HEK293 (cell line): ENCODE measurements around the gene FOXN3.
A peak's percentile ranks its signal among the peaks of the same experiment; 100 is the strongest.

ENCODE experiments used
- GFI1B ChIP-seq: fragments of 450-650 bp; formaldehyde crosslinking; IDR thresholded peaks from 2 replicates; pipeline ENCODE4 v1.5.1; 2016; ENCODE audit warnings: missing biosample characterization, missing genetic modification characterization
- KLF8 ChIP-seq: fragments of 450-650 bp; formaldehyde crosslinking; IDR thresholded peaks from 2 replicates; pipeline ENCODE4 v1.5.1; 2016; ENCODE audit warnings: missing biosample characterization, missing genetic modification characterization
- REPIN1 ChIP-seq: fragments of 450-650 bp; formaldehyde crosslinking; IDR thresholded peaks from 2 replicates; pipeline ENCODE4 v1.5.1; 2017; ENCODE audit warnings: missing biosample characterization, missing genetic modification characterization, low read depth
- REST ChIP-seq: fragments of 450-650 bp; formaldehyde crosslinking; IDR thresholded peaks from 2 replicates; pipeline ENCODE4 v1.5.1; 2016; ENCODE audit warnings: missing biosample characterization, missing genetic modification characterization
- YY2 ChIP-seq: fragments of 450-650 bp; formaldehyde crosslinking; IDR thresholded peaks from 2 replicates; pipeline ENCODE4 v1.5.1; 2016; ENCODE audit warnings: missing biosample characterization, missing genetic modification characterization
- ZBTB17 ChIP-seq: fragments of 450-650 bp; formaldehyde crosslinking; IDR thresholded peaks from 2 replicates; pipeline ENCODE4 v1.5.1; 2016; ENCODE audit warnings: missing biosample characterization, missing genetic modification characterization
- ZBTB6 ChIP-seq: fragments of 450-650 bp; formaldehyde crosslinking; IDR thresholded peaks from 2 replicates; pipeline ENCODE4 v1.5.1; 2017; ENCODE audit warnings: missing biosample characterization, missing genetic modification characterization
- ZBTB8A ChIP-seq: fragments of 450-650 bp; formaldehyde crosslinking; IDR thresholded peaks from 2 replicates; pipeline ENCODE4 v1.5.1; 2016; ENCODE audit warnings: missing biosample characterization, missing genetic modification characterization
- ZFP37 ChIP-seq: fragments of 450-650 bp; formaldehyde crosslinking; IDR thresholded peaks from 2 replicates; pipeline ENCODE4 v1.5.1; 2016; ENCODE audit warnings: missing biosample characterization, missing genetic modification characterization
- ZNF121 ChIP-seq: fragments of 450-650 bp; formaldehyde crosslinking; IDR thresholded peaks from 2 replicates; pipeline ENCODE4 v1.5.1; 2016; ENCODE audit warnings: missing biosample characterization, missing genetic modification characterization
- ZNF274 ChIP-seq, 2 experiments: fragments of 200-500 bp in 1 of 2; fragments of 450-650 bp in 1 of 2; sonication (Bioruptor generic) in 1 of 2; formaldehyde crosslinking in 1 of 2; IDR thresholded peaks; 2 replicates each; pipeline versions ENCODE4 v1.5.1 to v1.6.1; 2014 to 2016; ENCODE audit warnings: borderline replicate concordance in 1 of 2, inconsistent platforms in 1 of 2, low read length in 1 of 2, missing biosample characterization in 1 of 2, missing genetic modification characterization in 1 of 2
- ZNF311 ChIP-seq: fragments of 450-650 bp; formaldehyde crosslinking; IDR thresholded peaks from 2 replicates; pipeline ENCODE4 v1.5.1; 2017; ENCODE audit warnings: missing biosample characterization, missing genetic modification characterization, borderline replicate concordance
- ZNF514 ChIP-seq: fragments of 450-650 bp; formaldehyde crosslinking; IDR thresholded peaks from 2 replicates; pipeline ENCODE4 v1.5.1; 2016; ENCODE audit warnings: missing biosample characterization, missing genetic modification characterization
- ZNF518A ChIP-seq: fragments of 450-650 bp; formaldehyde crosslinking; conservative IDR thresholded peaks from 2 replicates; pipeline ENCODE4 v1.5.1; 2016; ENCODE audit warnings: low read depth, missing biosample characterization, missing genetic modification characterization
- ZNF555 ChIP-seq: fragments of 450-650 bp; formaldehyde crosslinking; conservative IDR thresholded peaks from 2 replicates; pipeline ENCODE4 v1.5.1; 2017; ENCODE audit warnings: missing biosample characterization, mild to moderate bottlenecking, missing genetic modification characterization, inconsistent platforms
- ZNF560 ChIP-seq: fragments of 450-650 bp; formaldehyde crosslinking; IDR thresholded peaks from 2 replicates; pipeline ENCODE4 v1.5.1; 2017; ENCODE audit warnings: missing biosample characterization, missing genetic modification characterization, borderline replicate concordance
- ZNF621 ChIP-seq: fragments of 450-650 bp; formaldehyde crosslinking; IDR thresholded peaks from 2 replicates; pipeline ENCODE4 v1.5.1; 2017; ENCODE audit warnings: missing biosample characterization, missing genetic modification characterization
- ZNF623 ChIP-seq: fragments of 450-650 bp; formaldehyde crosslinking; IDR thresholded peaks from 2 replicates; pipeline ENCODE4 v1.5.1; 2016; ENCODE audit warnings: missing biosample characterization, missing genetic modification characterization
- ZNF843 ChIP-seq: fragments of 450-650 bp; formaldehyde crosslinking; IDR thresholded peaks from 2 replicates; pipeline ENCODE4 v1.5.1; 2016; ENCODE audit warnings: missing biosample characterization, missing genetic modification characterization
- ZSCAN18 ChIP-seq: fragments of 450-650 bp; formaldehyde crosslinking; IDR thresholded peaks from 2 replicates; pipeline ENCODE4 v1.5.1; 2016; ENCODE audit warnings: missing biosample characterization, missing genetic modification characterization
- TF ChIP-seq, protein P1 (sequence below): fragments of 450-650 bp; formaldehyde crosslinking; IDR thresholded peaks from 2 replicates; pipeline ENCODE4 v1.5.1; 2016; ENCODE audit warnings: missing biosample characterization, missing genetic modification characterization, borderline replicate concordance

FOXN3 gene

DNA sequence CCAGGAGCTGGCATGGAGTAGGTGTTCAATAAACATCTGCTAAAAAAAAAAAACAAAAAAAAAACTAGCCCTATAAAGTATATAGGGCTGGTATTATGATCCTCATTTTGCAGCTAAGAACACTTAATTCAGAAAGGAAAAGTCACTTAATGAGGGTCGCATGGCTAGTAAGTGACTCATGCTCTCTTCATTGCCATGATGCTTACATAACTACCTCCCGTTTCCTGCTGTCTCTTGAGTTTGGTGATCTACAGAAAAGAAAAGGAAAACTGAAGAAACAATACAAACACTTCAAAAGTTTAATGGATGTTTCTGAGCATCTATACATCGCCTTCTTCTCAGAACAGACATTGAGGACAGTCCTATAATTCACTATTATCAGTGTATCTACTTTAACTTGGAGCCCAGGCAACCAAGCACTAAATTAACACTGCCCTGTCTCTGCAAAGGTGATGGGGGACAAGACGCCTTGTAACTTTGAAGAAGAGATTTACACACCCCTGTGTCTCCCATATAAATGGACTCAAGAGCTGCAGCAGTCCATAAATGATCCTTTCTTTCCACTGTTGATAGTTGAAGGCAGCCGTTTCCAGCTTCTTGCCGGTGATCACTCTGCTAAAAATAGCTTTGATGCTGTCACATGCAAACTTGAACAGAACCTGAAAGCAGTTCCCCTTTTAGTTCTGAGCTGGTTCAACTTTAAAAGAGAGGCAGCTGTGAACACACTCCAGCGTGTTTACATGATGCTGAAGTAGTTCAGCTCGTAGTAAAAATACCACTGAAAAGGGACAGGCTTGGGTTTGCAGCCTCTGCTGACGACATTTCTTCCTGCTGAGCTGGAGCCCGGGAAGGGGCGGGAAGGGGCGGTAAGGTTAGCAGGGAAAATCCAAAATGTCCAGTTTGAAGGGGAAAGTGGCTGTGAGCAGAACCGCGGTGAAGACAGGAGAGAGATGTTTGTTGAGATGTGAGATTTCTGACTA, 113.3 kb downstream of the FOXN3 start (continued):
- TF ChIP-seq, protein P1, sequence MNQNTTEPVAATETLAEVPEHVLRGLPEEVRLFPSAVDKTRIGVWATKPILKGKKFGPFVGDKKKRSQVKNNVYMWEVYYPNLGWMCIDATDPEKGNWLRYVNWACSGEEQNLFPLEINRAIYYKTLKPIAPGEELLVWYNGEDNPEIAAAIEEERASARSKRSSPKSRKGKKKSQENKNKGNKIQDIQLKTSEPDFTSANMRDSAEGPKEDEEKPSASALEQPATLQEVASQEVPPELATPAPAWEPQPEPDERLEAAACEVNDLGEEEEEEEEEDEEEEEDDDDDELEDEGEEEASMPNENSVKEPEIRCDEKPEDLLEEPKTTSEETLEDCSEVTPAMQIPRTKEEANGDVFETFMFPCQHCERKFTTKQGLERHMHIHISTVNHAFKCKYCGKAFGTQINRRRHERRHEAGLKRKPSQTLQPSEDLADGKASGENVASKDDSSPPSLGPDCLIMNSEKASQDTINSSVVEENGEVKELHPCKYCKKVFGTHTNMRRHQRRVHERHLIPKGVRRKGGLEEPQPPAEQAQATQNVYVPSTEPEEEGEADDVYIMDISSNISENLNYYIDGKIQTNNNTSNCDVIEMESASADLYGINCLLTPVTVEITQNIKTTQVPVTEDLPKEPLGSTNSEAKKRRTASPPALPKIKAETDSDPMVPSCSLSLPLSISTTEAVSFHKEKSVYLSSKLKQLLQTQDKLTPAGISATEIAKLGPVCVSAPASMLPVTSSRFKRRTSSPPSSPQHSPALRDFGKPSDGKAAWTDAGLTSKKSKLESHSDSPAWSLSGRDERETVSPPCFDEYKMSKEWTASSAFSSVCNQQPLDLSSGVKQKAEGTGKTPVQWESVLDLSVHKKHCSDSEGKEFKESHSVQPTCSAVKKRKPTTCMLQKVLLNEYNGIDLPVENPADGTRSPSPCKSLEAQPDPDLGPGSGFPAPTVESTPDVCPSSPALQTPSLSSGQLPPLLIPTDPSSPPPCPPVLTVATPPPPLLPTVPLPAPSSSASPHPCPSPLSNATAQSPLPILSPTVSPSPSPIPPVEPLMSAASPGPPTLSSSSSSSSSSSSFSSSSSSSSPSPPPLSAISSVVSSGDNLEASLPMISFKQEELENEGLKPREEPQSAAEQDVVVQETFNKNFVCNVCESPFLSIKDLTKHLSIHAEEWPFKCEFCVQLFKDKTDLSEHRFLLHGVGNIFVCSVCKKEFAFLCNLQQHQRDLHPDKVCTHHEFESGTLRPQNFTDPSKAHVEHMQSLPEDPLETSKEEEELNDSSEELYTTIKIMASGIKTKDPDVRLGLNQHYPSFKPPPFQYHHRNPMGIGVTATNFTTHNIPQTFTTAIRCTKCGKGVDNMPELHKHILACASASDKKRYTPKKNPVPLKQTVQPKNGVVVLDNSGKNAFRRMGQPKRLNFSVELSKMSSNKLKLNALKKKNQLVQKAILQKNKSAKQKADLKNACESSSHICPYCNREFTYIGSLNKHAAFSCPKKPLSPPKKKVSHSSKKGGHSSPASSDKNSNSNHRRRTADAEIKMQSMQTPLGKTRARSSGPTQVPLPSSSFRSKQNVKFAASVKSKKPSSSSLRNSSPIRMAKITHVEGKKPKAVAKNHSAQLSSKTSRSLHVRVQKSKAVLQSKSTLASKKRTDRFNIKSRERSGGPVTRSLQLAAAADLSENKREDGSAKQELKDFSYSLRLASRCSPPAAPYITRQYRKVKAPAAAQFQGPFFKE: no peak
- no peak for TF ChIP-seq GFI1B (tag by site-specific recombination)
- no peak for TF ChIP-seq YY2 (tag by site-specific recombination)
- TF ChIP-seq ZNF311 (tag by site-specific recombination): no peak
- peak; percentile 93 for TF ChIP-seq ZBTB8A
- TF ChIP-seq ZBTB17 (tag by site-specific recombination): peak; percentile 28; the same call in 1 of the 2 replicates
- no peak for TF ChIP-seq ZNF514 (tag by site-specific recombination)
- TF ChIP-seq ZNF560 (tag by site-specific recombination): no peak
- TF ChIP-seq ZNF274 (IDR thresholded peaks at IDR 0.05; ENCODE audit: low read length): no peak
- TF ChIP-seq ZNF274 (tag by site-specific recombination; IDR thresholded peaks at IDR 0.05; ENCODE audit: borderline replicate concordance): no peak
- peak; percentile 47; the same call in 1 of the 2 replicates for TF ChIP-seq KLF8 (tag by site-specific recombination)
- TF ChIP-seq ZBTB6: no peak
- TF ChIP-seq ZSCAN18 (tag by site-specific recombination): no peak
- TF ChIP-seq ZNF623 (tag by site-specific recombination): no peak
- TF ChIP-seq ZNF843: no peak
- no peak for TF ChIP-seq REST (tag by site-specific recombination)
- no peak for TF ChIP-seq ZNF518A
- no peak for TF ChIP-seq REPIN1
- no peak for TF ChIP-seq ZFP37
- no peak for TF ChIP-seq ZNF555 (tag by site-specific recombination)
- no peak for TF ChIP-seq ZNF121
- TF ChIP-seq ZNF621 (tag by site-specific recombination): no peak
